ENCODE measurements around the gene COPS7B. TPM values are rescaled to one million over a fixed set of nuclear protein-coding genes. Genes with fewer than 3 reads are reported as not detected.
"Not testable (repeated sequence)": the region's sequence is repeated elsewhere in the genome, so short reads cannot be mapped to it uniquely, and the experiment has no call there.

The COPS7B gene
- total RNA-seq, 1 experiment from 2014 or later: 52.9 TPM

- TF ChIP-seq CTCF (conservative IDR thresholded peaks at IDR 0.05) (no peak), EZH2 (IDR thresholded peaks at IDR 0.05; ENCODE audit: low read depth) (no peak)
- POLR2A ChIA-PET (ENCODE audit: unreplicated experiment): interaction anchor here (0.6 kb wide), 1 partner anchor 506 kb away, joined by 3 read pairs; no protein-coding TSS in a partner anchor
- Histone ChIP-seq H2AFZ (no peak overlapping the region), H3K36me3 (ENCODE audit: low read depth) (no peaks in the 10 kb centered on the region), H3K4me2 (no peak overlapping the region), H3K4me1 (replicated peaks; ENCODE audit: insufficient read depth) (no peaks in the 10 kb centered on the region), H3K79me2 (ENCODE audit: low read depth) (no peaks in the 10 kb centered on the region), H3K9me3 (ENCODE audit: insufficient read depth, low read depth) (no peaks in the 10 kb centered on the region), H4K20me1 (ENCODE audit: insufficient read depth) (no peaks in the 10 kb centered on the region), H3K4me3 (no peak overlapping the region), H3K27me3 (ENCODE audit: insufficient read depth, low read depth) (no peaks in the 10 kb centered on the region), H3F3A (ENCODE audit: insufficient read depth, low read depth) (no peaks in the 10 kb centered on the region), H3K9me2 (ENCODE audit: insufficient read depth) (no peaks in the 10 kb centered on the region), H3K27ac (no peak overlapping the region)
- DNase-seq: no peak
- CTCF ChIA-PET: no interaction called here
- intact Hi-C loops (cut with micrococcal nuclease; ENCODE audit: unreplicated experiment): no loop called here
- no TSS peak for BruUV-seq (replicated peaks)
These were observed 40.8 kb upstream of the COPS7B start for GRCh38 chr2:231745303-231746038.

- POLR2A ChIA-PET (ENCODE audit: unreplicated experiment): interaction anchor here (0.7 kb wide), 1 partner anchor 1649 kb away, joined by 3 read pairs; no protein-coding TSS in a partner anchor
- CTCF ChIA-PET; H2AFZ ChIP-seq; H3K27me3 ChIP-seq (ENCODE audit: insufficient read depth, low read depth); H3K4me2 ChIP-seq; H3K9me3 ChIP-seq (ENCODE audit: insufficient read depth, low read depth); intact Hi-C loops (cut with micrococcal nuclease; ENCODE audit: unreplicated experiment); DNase-seq; H4K20me1 ChIP-seq (ENCODE audit: insufficient read depth); H3K36me3 ChIP-seq (ENCODE audit: low read depth); H3F3A ChIP-seq (ENCODE audit: insufficient read depth, low read depth); BruUV-seq (replicated peaks); H3K4me3 ChIP-seq; H3K79me2 ChIP-seq (ENCODE audit: low read depth); H3K4me1 ChIP-seq (replicated peaks; ENCODE audit: insufficient read depth); H3K27ac ChIP-seq; H3K9me2 ChIP-seq (ENCODE audit: insufficient read depth): not testable (repeated sequence)
These were observed 37.9 kb upstream of the COPS7B start for GRCh38 chr2:231748153-231748896.

- H3K9me2 ChIP-seq (ENCODE audit: insufficient read depth); H3K9me3 ChIP-seq (ENCODE audit: insufficient read depth, low read depth); H3K79me2 ChIP-seq (ENCODE audit: low read depth); H2AFZ ChIP-seq; H3F3A ChIP-seq (ENCODE audit: insufficient read depth, low read depth); H3K27ac ChIP-seq; DNase-seq; H3K4me1 ChIP-seq (replicated peaks; ENCODE audit: insufficient read depth); CTCF ChIA-PET; intact Hi-C loops (cut with micrococcal nuclease; ENCODE audit: unreplicated experiment); H3K27me3 ChIP-seq (ENCODE audit: insufficient read depth, low read depth); H4K20me1 ChIP-seq (ENCODE audit: insufficient read depth); H3K36me3 ChIP-seq (ENCODE audit: low read depth); POLR2A ChIA-PET (ENCODE audit: unreplicated experiment); H3K4me2 ChIP-seq; BruUV-seq (replicated peaks); H3K4me3 ChIP-seq: not testable (repeated sequence)
These were observed 37.2 kb upstream of the COPS7B start for GRCh38 chr2:231749016-231749415.

GRCh38 chr2:231751042-231751815 lies 35.0 kb upstream of the COPS7B start:
- intact Hi-C loops (cut with micrococcal nuclease; ENCODE audit: unreplicated experiment): no loop called here
- BruUV-seq (replicated peaks): no TSS peak
- Histone ChIP-seq H3K27ac (no peak overlapping the region), H3K4me2 (no peak overlapping the region), H3K79me2 (ENCODE audit: low read depth) (no peaks in the 10 kb centered on the region), H3K27me3 (ENCODE audit: insufficient read depth, low read depth) (no peaks in the 10 kb centered on the region), H3F3A (ENCODE audit: insufficient read depth, low read depth) (no peaks in the 10 kb centered on the region), H3K36me3 (ENCODE audit: low read depth) (no peaks in the 10 kb centered on the region), H3K4me1 (replicated peaks; ENCODE audit: insufficient read depth) (no peaks in the 10 kb centered on the region), H4K20me1 (ENCODE audit: insufficient read depth) (no peaks in the 10 kb centered on the region), H2AFZ (no peak overlapping the region), H3K9me3 (ENCODE audit: insufficient read depth, low read depth) (no peaks in the 10 kb centered on the region), H3K4me3 (no peak overlapping the region), H3K9me2 (ENCODE audit: insufficient read depth) (no peaks in the 10 kb centered on the region)
- TF ChIP-seq CTCF (conservative IDR thresholded peaks at IDR 0.05): no peak
- TF ChIP-seq EZH2 (IDR thresholded peaks at IDR 0.05; ENCODE audit: low read depth): no peak
- DNase-seq: no peak
- CTCF ChIA-PET: no interaction called here
- POLR2A ChIA-PET (ENCODE audit: unreplicated experiment): interaction anchor here (0.6 kb wide), 1 partner anchor 9 kb away, joined by 4 read pairs; no protein-coding TSS in a partner anchor

Measured in PC-9 (cell line).